WTC11 (cell line): ENCODE results near the gene CCDC157. TPM values are rescaled to one million over a fixed set of nuclear protein-coding genes. Genes with fewer than 3 reads are reported as not detected.

Source experiments
- ATAC-seq: fragments of 200-7000 bp; cut with Tn5 transposase; 2 replicates; pipeline ENCODE4 v1.10.0; 2021; ENCODE audit warnings: mild to moderate bottlenecking, moderate library complexity
- CTCF ChIA-PET: fragments of 300-600 bp; sonication (Branson Sonifier 250); formaldehyde crosslinking; loops from one replicate; lab custom pipeline; 2021; ENCODE audit warnings: antibody characterized with exemption; lab: Charles Lee
- POLR2A ChIA-PET: fragments of 350-600 bp; sonication (Branson Sonifier 250); formaldehyde crosslinking; loops from one replicate; lab custom pipeline; 2021; ENCODE audit warnings: antibody characterized with exemption; lab: Charles Lee
- DNase-seq: peaks from one replicate; pipeline ENCODE4 v3.0.0; 2021; ENCODE audit warnings: low spot score
- H3K27ac Mint-ChIP-seq: 2 replicates; pipeline ENCODE4 v1.8.0; 2021; ENCODE audit warnings: mixed read lengths
- H3K27me3 Mint-ChIP-seq: 2 replicates; pipeline ENCODE4 v1.8.0; 2021; ENCODE audit warnings: low read depth, mild to moderate bottlenecking, moderate library complexity, mixed read lengths
- H3K36me3 Mint-ChIP-seq: 2 replicates; pipeline ENCODE4 v1.8.0; 2021; ENCODE audit warnings: mixed read lengths
- H3K4me1 Mint-ChIP-seq: 2 replicates; pipeline ENCODE4 v1.8.0; 2022; ENCODE audit warnings: mixed read lengths
- H3K4me3 Mint-ChIP-seq: 2 replicates; pipeline ENCODE4 v1.8.0; 2021; ENCODE audit warnings: mild to moderate bottlenecking, moderate library complexity, mixed read lengths
- H3K9me3 Mint-ChIP-seq: 2 replicates; pipeline ENCODE4 v1.8.0; 2021; ENCODE audit warnings: mixed read lengths
- ATF6 ChIP-seq: sonication (generic); formaldehyde crosslinking; IDR thresholded peaks from 2 replicates; pipeline ENCODE4 v1.8.1; 2023; ENCODE audit warnings: mild to moderate bottlenecking, missing genetic modification reagents
- CREM ChIP-seq: sonication (generic); formaldehyde crosslinking; IDR thresholded peaks from 2 replicates; pipeline ENCODE4 v1.8.1; 2022; ENCODE audit warnings: mild to moderate bottlenecking, missing genetic modification reagents, moderate library complexity
- E2F5 ChIP-seq: sonication (generic); formaldehyde crosslinking; IDR thresholded peaks from 2 replicates; pipeline ENCODE4 v1.8.1; 2022; ENCODE audit warnings: mild to moderate bottlenecking, moderate library complexity, missing genetic modification reagents
- FOXK1 ChIP-seq: sonication (generic); formaldehyde crosslinking; IDR thresholded peaks from 2 replicates; pipeline ENCODE4 v1.8.0; 2022; ENCODE audit warnings: mild to moderate bottlenecking, moderate library complexity, missing genetic modification reagents
- HMGXB4 ChIP-seq: sonication (generic); formaldehyde crosslinking; IDR thresholded peaks from 2 replicates; pipeline ENCODE4 v1.8.1; 2023; ENCODE audit warnings: mild to moderate bottlenecking, moderate library complexity, missing genetic modification reagents
- IRF2 ChIP-seq: sonication (generic); formaldehyde crosslinking; IDR thresholded peaks from 2 replicates; pipeline ENCODE4 v1.8.0; 2022; ENCODE audit warnings: low read depth, missing genetic modification reagents, borderline replicate concordance
- MAX ChIP-seq: sonication (generic); formaldehyde crosslinking; IDR thresholded peaks from 2 replicates; pipeline ENCODE4 v1.8.0; 2022; ENCODE audit warnings: mild to moderate bottlenecking, missing genetic modification reagents
- MYBL2 ChIP-seq: sonication (generic); formaldehyde crosslinking; IDR thresholded peaks from 2 replicates; pipeline ENCODE4 v1.8.1; 2023; ENCODE audit warnings: mild to moderate bottlenecking, moderate library complexity, missing genetic modification reagents
- RELA ChIP-seq: sonication (generic); formaldehyde crosslinking; IDR thresholded peaks from 2 replicates; pipeline ENCODE4 v1.8.1; 2022; ENCODE audit warnings: missing genetic modification reagents, mild to moderate bottlenecking, borderline replicate concordance
- ZBTB43 ChIP-seq: sonication (generic); formaldehyde crosslinking; IDR thresholded peaks from 2 replicates; pipeline ENCODE4 v1.8.1; 2023; ENCODE audit warnings: mild to moderate bottlenecking, missing genetic modification reagents
- ZNF121 ChIP-seq: sonication (generic); formaldehyde crosslinking; IDR thresholded peaks from 2 replicates; pipeline ENCODE4 v1.8.0; 2023; ENCODE audit warnings: missing genetic modification reagents
- ZNF232 ChIP-seq: sonication (generic); formaldehyde crosslinking; IDR thresholded peaks from 2 replicates; pipeline ENCODE4 v1.8.0; 2022; ENCODE audit warnings: mild to moderate bottlenecking, missing genetic modification reagents
- ZNF416 ChIP-seq: fragments of 250-450 bp; sonication (Bioruptor Pico); IDR thresholded peaks from 2 replicates; pipeline ENCODE4 v1.9.0; 2021; ENCODE audit warnings: mild to moderate bottlenecking, inconsistent platforms
- total RNA-seq: library from RNA; stranded (reverse); gene quantifications from 3 replicates; pipeline ENCODE4 v1.2.3, GENCODE V29; 2021
- TF ChIP-seq, protein P1 (sequence below): fragments of 250-450 bp; sonication (Bioruptor Pico); IDR thresholded peaks from 2 replicates; pipeline ENCODE4 v1.9.0; 2021; ENCODE audit warnings: mild to moderate bottlenecking, borderline replicate concordance
- TF ChIP-seq, protein P2 (sequence below): sonication (generic); formaldehyde crosslinking; IDR thresholded peaks from 2 replicates; pipeline ENCODE4 v1.8.1; 2022; ENCODE audit warnings: mild to moderate bottlenecking, missing genetic modification reagents, moderate library complexity, borderline replicate concordance
- TF ChIP-seq, protein P3 (sequence below): sonication (generic); formaldehyde crosslinking; IDR thresholded peaks from 2 replicates; pipeline ENCODE4 v1.8.0; 2023; ENCODE audit warnings: missing genetic modification reagents
- TF ChIP-seq, protein P4 (sequence below): sonication (generic); formaldehyde crosslinking; IDR thresholded peaks from 2 replicates; pipeline ENCODE4 v1.8.0; 2022; ENCODE audit warnings: mild to moderate bottlenecking, missing genetic modification reagents

CCDC157 gene
- total RNA-seq, 1 experiment from 2014 or later = 6.5 TPM

DNA sequence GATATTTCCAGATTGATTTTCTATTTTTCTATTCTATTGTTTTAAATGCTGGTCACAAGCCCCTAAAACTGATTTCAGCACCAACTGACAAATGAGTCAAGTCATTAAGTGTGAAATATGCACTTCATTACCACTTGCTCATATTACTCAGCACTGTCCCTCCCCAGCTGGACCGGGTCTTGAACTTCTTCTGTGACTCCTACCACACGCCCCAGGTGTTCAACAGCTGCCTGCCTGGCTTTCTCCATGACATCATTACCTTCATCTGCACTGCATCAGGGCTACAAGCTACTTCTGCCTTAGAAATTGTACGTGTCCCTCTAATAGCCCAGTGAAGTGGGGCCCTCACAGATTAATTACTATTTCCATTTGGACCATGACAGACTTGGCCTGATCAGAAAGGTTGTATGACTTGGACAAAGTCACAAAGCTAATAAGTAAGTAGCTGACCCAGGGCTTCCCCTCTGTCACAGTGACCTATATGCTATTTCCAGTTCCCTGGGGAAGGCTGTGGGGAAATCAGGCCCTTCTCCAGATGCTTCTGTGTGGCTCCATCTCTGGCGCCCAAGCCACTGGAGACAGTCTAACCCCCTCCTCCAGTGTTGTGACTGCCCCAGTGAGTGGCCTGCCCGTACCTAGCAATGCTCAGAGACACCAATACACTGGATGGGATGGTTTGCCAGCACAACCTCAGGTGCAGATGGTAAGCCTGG is 48.1 kb upstream of the CCDC157 start (continued):
- TF ChIP-seq ZBTB43 (CRISPR knock-in tag) = no peak

DNA sequence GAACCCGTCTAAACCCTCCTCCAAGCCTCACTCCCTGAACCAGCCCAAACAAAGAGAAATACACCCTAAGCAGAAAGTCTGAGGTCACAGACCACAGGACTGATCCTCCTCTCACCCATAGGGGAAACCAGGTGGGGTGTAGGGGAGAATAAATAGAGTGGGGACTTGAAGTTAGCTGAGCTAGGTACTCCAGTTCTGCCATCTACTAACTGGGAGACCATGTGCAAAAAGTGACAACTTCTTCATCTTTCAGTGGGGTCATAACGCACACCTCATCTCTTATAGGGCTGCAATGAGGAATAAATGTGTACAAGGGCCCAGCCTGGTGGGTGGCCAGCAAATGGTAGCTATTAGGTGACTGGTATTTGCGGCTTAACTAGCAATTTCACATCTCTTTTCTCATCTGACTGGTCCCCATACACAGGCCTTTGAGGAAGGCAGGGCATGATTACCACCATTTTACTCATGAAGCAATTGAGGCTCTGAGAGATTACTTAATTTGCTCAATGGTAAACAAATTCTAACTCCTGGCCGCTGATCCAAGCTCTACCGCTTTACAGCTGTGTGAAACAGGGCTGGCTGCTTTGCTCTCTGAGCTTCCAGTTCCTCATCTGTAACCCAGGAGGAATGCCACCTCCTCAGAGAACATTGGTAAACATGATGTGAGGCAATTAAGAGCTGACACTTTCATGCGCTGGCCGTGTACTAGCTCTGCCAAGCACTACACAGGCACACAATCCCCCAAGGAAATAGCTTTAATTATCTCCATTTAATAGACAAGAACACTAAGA is 46.7 kb upstream of the CCDC157 start:
- no peak for TF ChIP-seq IRF2 (CRISPR knock-in tag)
- TF ChIP-seq E2F5 = no peak
- TF ChIP-seq, protein P1, sequence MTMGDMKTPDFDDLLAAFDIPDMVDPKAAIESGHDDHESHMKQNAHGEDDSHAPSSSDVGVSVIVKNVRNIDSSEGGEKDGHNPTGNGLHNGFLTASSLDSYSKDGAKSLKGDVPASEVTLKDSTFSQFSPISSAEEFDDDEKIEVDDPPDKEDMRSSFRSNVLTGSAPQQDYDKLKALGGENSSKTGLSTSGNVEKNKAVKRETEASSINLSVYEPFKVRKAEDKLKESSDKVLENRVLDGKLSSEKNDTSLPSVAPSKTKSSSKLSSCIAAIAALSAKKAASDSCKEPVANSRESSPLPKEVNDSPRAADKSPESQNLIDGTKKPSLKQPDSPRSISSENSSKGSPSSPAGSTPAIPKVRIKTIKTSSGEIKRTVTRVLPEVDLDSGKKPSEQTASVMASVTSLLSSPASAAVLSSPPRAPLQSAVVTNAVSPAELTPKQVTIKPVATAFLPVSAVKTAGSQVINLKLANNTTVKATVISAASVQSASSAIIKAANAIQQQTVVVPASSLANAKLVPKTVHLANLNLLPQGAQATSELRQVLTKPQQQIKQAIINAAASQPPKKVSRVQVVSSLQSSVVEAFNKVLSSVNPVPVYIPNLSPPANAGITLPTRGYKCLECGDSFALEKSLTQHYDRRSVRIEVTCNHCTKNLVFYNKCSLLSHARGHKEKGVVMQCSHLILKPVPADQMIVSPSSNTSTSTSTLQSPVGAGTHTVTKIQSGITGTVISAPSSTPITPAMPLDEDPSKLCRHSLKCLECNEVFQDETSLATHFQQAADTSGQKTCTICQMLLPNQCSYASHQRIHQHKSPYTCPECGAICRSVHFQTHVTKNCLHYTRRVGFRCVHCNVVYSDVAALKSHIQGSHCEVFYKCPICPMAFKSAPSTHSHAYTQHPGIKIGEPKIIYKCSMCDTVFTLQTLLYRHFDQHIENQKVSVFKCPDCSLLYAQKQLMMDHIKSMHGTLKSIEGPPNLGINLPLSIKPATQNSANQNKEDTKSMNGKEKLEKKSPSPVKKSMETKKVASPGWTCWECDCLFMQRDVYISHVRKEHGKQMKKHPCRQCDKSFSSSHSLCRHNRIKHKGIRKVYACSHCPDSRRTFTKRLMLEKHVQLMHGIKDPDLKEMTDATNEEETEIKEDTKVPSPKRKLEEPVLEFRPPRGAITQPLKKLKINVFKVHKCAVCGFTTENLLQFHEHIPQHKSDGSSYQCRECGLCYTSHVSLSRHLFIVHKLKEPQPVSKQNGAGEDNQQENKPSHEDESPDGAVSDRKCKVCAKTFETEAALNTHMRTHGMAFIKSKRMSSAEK (CRISPR knock-in tag) = no peak
- TF ChIP-seq MAX = no peak
- no peak for TF ChIP-seq FOXK1 (CRISPR knock-in tag)
- no peak for TF ChIP-seq ZNF232
- TF ChIP-seq MYBL2 (CRISPR knock-in tag) = no peak
- no peak for TF ChIP-seq RELA
- no peak for TF ChIP-seq CREM
- no peak for TF ChIP-seq ZNF416
- no peak for TF ChIP-seq ZNF121 (CRISPR knock-in tag)
- TF ChIP-seq, protein P2, sequence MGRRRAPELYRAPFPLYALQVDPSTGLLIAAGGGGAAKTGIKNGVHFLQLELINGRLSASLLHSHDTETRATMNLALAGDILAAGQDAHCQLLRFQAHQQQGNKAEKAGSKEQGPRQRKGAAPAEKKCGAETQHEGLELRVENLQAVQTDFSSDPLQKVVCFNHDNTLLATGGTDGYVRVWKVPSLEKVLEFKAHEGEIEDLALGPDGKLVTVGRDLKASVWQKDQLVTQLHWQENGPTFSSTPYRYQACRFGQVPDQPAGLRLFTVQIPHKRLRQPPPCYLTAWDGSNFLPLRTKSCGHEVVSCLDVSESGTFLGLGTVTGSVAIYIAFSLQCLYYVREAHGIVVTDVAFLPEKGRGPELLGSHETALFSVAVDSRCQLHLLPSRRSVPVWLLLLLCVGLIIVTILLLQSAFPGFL (CRISPR knock-in tag) = no peak
- TF ChIP-seq, protein P3, sequence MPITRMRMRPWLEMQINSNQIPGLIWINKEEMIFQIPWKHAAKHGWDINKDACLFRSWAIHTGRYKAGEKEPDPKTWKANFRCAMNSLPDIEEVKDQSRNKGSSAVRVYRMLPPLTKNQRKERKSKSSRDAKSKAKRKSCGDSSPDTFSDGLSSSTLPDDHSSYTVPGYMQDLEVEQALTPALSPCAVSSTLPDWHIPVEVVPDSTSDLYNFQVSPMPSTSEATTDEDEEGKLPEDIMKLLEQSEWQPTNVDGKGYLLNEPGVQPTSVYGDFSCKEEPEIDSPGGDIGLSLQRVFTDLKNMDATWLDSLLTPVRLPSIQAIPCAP (CRISPR knock-in tag) = no peak
- TF ChIP-seq, protein P4, sequence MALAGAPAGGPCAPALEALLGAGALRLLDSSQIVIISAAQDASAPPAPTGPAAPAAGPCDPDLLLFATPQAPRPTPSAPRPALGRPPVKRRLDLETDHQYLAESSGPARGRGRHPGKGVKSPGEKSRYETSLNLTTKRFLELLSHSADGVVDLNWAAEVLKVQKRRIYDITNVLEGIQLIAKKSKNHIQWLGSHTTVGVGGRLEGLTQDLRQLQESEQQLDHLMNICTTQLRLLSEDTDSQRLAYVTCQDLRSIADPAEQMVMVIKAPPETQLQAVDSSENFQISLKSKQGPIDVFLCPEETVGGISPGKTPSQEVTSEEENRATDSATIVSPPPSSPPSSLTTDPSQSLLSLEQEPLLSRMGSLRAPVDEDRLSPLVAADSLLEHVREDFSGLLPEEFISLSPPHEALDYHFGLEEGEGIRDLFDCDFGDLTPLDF = no peak
- TF ChIP-seq HMGXB4 (CRISPR knock-in tag) = no peak
- no peak for TF ChIP-seq ATF6
- TF ChIP-seq, all 79 proteins: peak for 0
- H3K4me3 Mint-ChIP-seq = no peak overlapping the region
- H3K27ac Mint-ChIP-seq = no peak overlapping the region
- CTCF ChIA-PET = interaction anchor here (0.8 kb wide), 1 partner anchor 22 kb away, joined by 3 read pairs; no protein-coding TSS in a partner anchor
- H3K36me3 Mint-ChIP-seq = no peaks in the 10 kb centered on the region
- ATAC-seq (no peak), DNase-seq (no peak)
- POLR2A ChIA-PET = no interaction called here
- no peaks in the 10 kb centered on the region for H3K27me3 Mint-ChIP-seq
- no peaks in the 10 kb centered on the region for H3K9me3 Mint-ChIP-seq
- peaks cover 10% of the 10 kb centered on the region for H3K4me1 Mint-ChIP-seq
